SK-N-SH (cell line): Measurements from ENCODE around the gene EMP3. TPM values are rescaled to one million over a fixed set of nuclear protein-coding genes. Genes with fewer than 3 reads are reported as not detected.
"Not testable (repeated sequence)": the region's sequence is repeated elsewhere in the genome, so short reads cannot be mapped to it uniquely, and the experiment has no call there.

ENCODE experiments used
- CTCF ChIA-PET: fragments of 300-600, 350-600 bp; formaldehyde crosslinking; extraction: SDS; loops from one replicate; lab custom pipeline; 2021; lab: Yijun Ruan, JAX
- POLR2A ChIA-PET: fragments of 350-600 bp; sonication (Branson Sonifier 250); formaldehyde crosslinking; extraction: SDS; loops from one replicate; lab custom pipeline; 2020; ENCODE audit warnings: antibody characterized with exemption, inconsistent platforms; lab: Yijun Ruan, JAX
- DNase-seq: peaks from one replicate; pipeline ENCODE4 v3.0.0; 2012
- H2AFZ ChIP-seq: fragments of 200-600 bp; sonication (generic); 2 replicates; pipeline ENCODE4 v1.8.1; 2016; ENCODE audit warnings: antibody characterized with exemption, mild to moderate bottlenecking, low read depth
- H3F3A ChIP-seq: fragments of 200-600 bp; sonication (generic); replicated peaks from 2 replicates; pipeline ENCODE3; 2016; ENCODE audit warnings: antibody characterized with exemption, mild to moderate bottlenecking; ENCODE audit not compliant: insufficient read depth
- H3K27ac ChIP-seq, 2 experiments: fragments of 200-500 bp in 1 of 2; fragments of 200-600 bp in 1 of 2; sonication (Bioruptor generic) in 1 of 2; sonication (generic), shearing (Covaris generic) in 1 of 2; 2 replicates each; pipeline versions ENCODE4 v1.5.1 to v1.6.1; 2014 to 2016; ENCODE audit warnings: low read depth in 2 of 2, inconsistent platforms in 1 of 2, low read length in 1 of 2, mild to moderate bottlenecking in 1 of 2, mixed read lengths in 1 of 2
- H3K27me3 ChIP-seq: fragments of 200-600 bp; sonication (generic), shearing (Covaris generic); 2 replicates; pipeline ENCODE4 v1.6.1; 2016; ENCODE audit warnings: mixed run types; ENCODE audit not compliant: insufficient read depth
- H3K36me3 ChIP-seq, 2 experiments: fragments of 200-500 bp in 1 of 2; fragments of 200-600 bp in 1 of 2; sonication (Bioruptor generic) in 1 of 2; sonication (generic) in 1 of 2; replicated peaks in 1 of 2; 2 replicates each; pipeline versions ENCODE3 to v1.5.1; 2014 to 2016; ENCODE audit warnings: low read length in 1 of 2, mild to moderate bottlenecking in 1 of 2; ENCODE audit not compliant: insufficient read depth in 2 of 2, control insufficient read depth in 1 of 2
- H3K4me1 ChIP-seq, 2 experiments: fragments of 200-500 bp in 1 of 2; fragments of 200-600 bp in 1 of 2; sonication (Bioruptor generic) in 1 of 2; sonication (generic), shearing (Covaris generic) in 1 of 2; 2 replicates each; pipeline versions ENCODE4 v1.5.1 to v1.6.1; 2014 to 2016; ENCODE audit warnings: low read depth in 1 of 2, low read length in 1 of 2, mixed run types in 1 of 2; ENCODE audit not compliant: insufficient read depth in 2 of 2, control insufficient read depth in 1 of 2
- H3K4me2 ChIP-seq: fragments of 200-600 bp; sonication (generic), shearing (Covaris generic); 2 replicates; pipeline ENCODE4 v1.6.1; 2017; ENCODE audit warnings: mixed run types
- H3K4me3 ChIP-seq, 2 experiments: fragments of 200-500 bp in 1 of 2; fragments of 200-600 bp in 1 of 2; sonication (Bioruptor generic) in 1 of 2; sonication (generic), shearing (Covaris generic) in 1 of 2; 2 replicates each; pipeline versions ENCODE4 v1.5.1 to v1.8.1; 2014 to 2016; ENCODE audit warnings: low read depth in 2 of 2, inconsistent platforms in 1 of 2, low read length in 1 of 2, mild to moderate bottlenecking in 1 of 2, mixed read lengths in 1 of 2, moderate library complexity in 1 of 2
- H3K79me2 ChIP-seq: fragments of 200-600 bp; sonication (generic); 2 replicates; pipeline ENCODE4 v1.8.1; 2017; ENCODE audit warnings: mild to moderate bottlenecking; ENCODE audit not compliant: insufficient read depth
- H3K9ac ChIP-seq: fragments of 200-600 bp; sonication (generic); 2 replicates; pipeline ENCODE4 v1.6.1; 2017; ENCODE audit warnings: mixed run types
- H3K9me2 ChIP-seq: fragments of 200-600 bp; sonication (generic); 2 replicates; pipeline ENCODE4 v1.6.1; 2017; ENCODE audit warnings: mixed run types
- H3K9me3 ChIP-seq: fragments of 200-600 bp; sonication (generic); 2 replicates; pipeline ENCODE4 v1.6.1; 2017; ENCODE audit warnings: mixed run types, mild to moderate bottlenecking, moderate library complexity
- H4K20me1 ChIP-seq: fragments of 200-600 bp; sonication (generic); 2 replicates; pipeline ENCODE4 v1.6.1; 2017; ENCODE audit warnings: mild to moderate bottlenecking, mixed run types; ENCODE audit not compliant: insufficient read depth
- FOSL2 ChIP-seq: IDR thresholded peaks from 2 replicates; pipeline ENCODE4 v1.4.0; 2012; ENCODE audit warnings: low read depth, mild to moderate bottlenecking, moderate library complexity, borderline replicate concordance
- GATA2 ChIP-seq: sonication (generic); formaldehyde crosslinking; IDR thresholded peaks from 2 replicates; pipeline ENCODE4 v1.5.0; 2020; ENCODE audit warnings: mild to moderate bottlenecking, missing genetic modification reagents
- JUND ChIP-seq: IDR thresholded peaks from 2 replicates; pipeline ENCODE4 v1.4.0; 2012
- MAX ChIP-seq: IDR thresholded peaks from 2 replicates; pipeline ENCODE4 v1.4.0; 2012; ENCODE audit warnings: low read depth
- NFIC ChIP-seq: IDR thresholded peaks from 2 replicates; pipeline ENCODE4 v1.4.0; 2012; ENCODE audit warnings: borderline replicate concordance
- RAD21 ChIP-seq: IDR thresholded peaks from 2 replicates; pipeline ENCODE4 v1.6.1; 2012; ENCODE audit warnings: mild to moderate bottlenecking, low read length
- RCOR1 ChIP-seq: fragments of 150-350 bp; IDR thresholded peaks from 2 replicates; pipeline ENCODE4 v1.6.1; 2017; ENCODE audit warnings: antibody characterized with exemption, low read length
- REST ChIP-seq: IDR thresholded peaks from 2 replicates; pipeline ENCODE4 v1.6.1; 2012; ENCODE audit warnings: mild to moderate bottlenecking, low read depth, low read length, moderate library complexity
- SMC3 ChIP-seq: IDR thresholded peaks from 2 replicates; pipeline ENCODE4 v1.6.1; 2012; ENCODE audit warnings: low read depth, low read length, improper control_type of control experiment
- TCF12 ChIP-seq: IDR thresholded peaks from 2 replicates; pipeline ENCODE4 v1.4.0; 2012
- TEAD4 ChIP-seq: IDR thresholded peaks from 2 replicates; pipeline ENCODE4 v1.4.0; 2012; ENCODE audit warnings: mild to moderate bottlenecking, borderline replicate concordance; ENCODE audit not compliant: insufficient read depth
- USF2 ChIP-seq: fragments of 150-350 bp; IDR thresholded peaks from 2 replicates; pipeline ENCODE4 v1.6.1; 2017; ENCODE audit warnings: antibody characterized with exemption, low read length, low read depth, borderline replicate concordance
- WGBS: methylation state at CpG from one replicate; pipeline ENCODE4 v1.1.6; 2017; ENCODE audit warnings: low lambda C conversion rate; 5-methylcytosine and 5-hydroxymethylcytosine counted together
- polyA plus RNA-seq, 3 experiments: library from polyadenylated mRNA; depleted of rRNA; stranded (reverse); fragments of >200 nt; gene quantifications; 2 replicates each; pipeline ENCODE4 v1.2.3, GENCODE V29; 2012
- TF ChIP-seq, protein P1 (sequence below): fragments of 200-600 bp; sonication (generic); IDR thresholded peaks from 2 replicates; pipeline ENCODE4 v1.6.1; 2017; ENCODE audit warnings: antibody characterized with exemption, mild to moderate bottlenecking, moderate library complexity

Gene EMP3
- polyA plus RNA-seq, 1 of the 3 experiments (the other 2 are of a cell fraction): 263 TPM

- Histone ChIP-seq H3K4me2 (peak overlapping the region; percentile 60; the same call in 1 of the 2 replicates), H2AFZ (no peak overlapping the region; the same call in 1 of the 2 replicates), H3K9me2 (no peaks in the 10 kb centered on the region), H3K27me3 (no peaks in the 10 kb centered on the region), H3K9ac (no peak overlapping the region), H4K20me1 (no peaks in the 10 kb centered on the region), H3K4me1 (peaks cover 4% of the 10 kb centered on the region in 2 experiments; a peak in 1 of 4 replicates), H3K4me3 (peak overlapping the region; percentile 48 to 61; a peak in 2 of 4 replicates), H3F3A (peaks cover 10% of the 10 kb centered on the region), H3K36me3 (peaks cover 0 to 2% of the 10 kb centered on the region in 2 experiments), H3K79me2 (no peaks in the 10 kb centered on the region), H3K9me3 (no peaks in the 10 kb centered on the region), H3K27ac (no peak overlapping the region)
- CTCF ChIA-PET: interaction anchor here (0.6 to 10.8 kb wide), 20 partner anchors 11 to 329 kb away, joined by 3 to 159 read pairs (median 4); partner anchors contain the start of genes CARD8 and ZNF114
- TF ChIP-seq REST: no peak
- TF ChIP-seq JUND: peak; percentile 79
- TF ChIP-seq TEAD4: no peak
- TF ChIP-seq FOSL2: peak; percentile 83
- TF ChIP-seq RCOR1: no peak
- TF ChIP-seq TCF12: peak; percentile 33; the same call in 1 of the 2 replicates
- TF ChIP-seq NFIC: peak; percentile 27; the same call in 1 of the 2 replicates
- 12% methylated on average over 6 of the region's 10 CpGs for WGBS
- POLR2A ChIA-PET: no interaction called here
- DNase-seq: peak; percentile 58
Observed at GRCh38 chr19:48290401-48290770, 35.0 kb upstream of the EMP3 start.

- Histone ChIP-seq H3K9ac (peak overlapping the region; percentile 3; the same call in 1 of the 2 replicates), H3K4me2 (peak overlapping the region; percentile 86), H3K4me1 (peaks cover 4% of the 10 kb centered on the region in 2 experiments; a peak in 1 of 4 replicates), H3K9me3 (no peaks in the 10 kb centered on the region), H4K20me1 (no peaks in the 10 kb centered on the region), H3K4me3 (peak overlapping the region; percentile 48 to 61), H3K36me3 (peaks cover 0 to 2% of the 10 kb centered on the region in 2 experiments), H3K27me3 (no peaks in the 10 kb centered on the region), H3K9me2 (no peaks in the 10 kb centered on the region), H3K27ac (peak overlapping the region in 1 of 2 experiments; percentile 39; a peak in 1 of 4 replicates), H3F3A (peaks cover 10% of the 10 kb centered on the region), H2AFZ (peak overlapping the region; percentile 82), H3K79me2 (no peaks in the 10 kb centered on the region)
- DNase-seq: peak; percentile 86
- ChIA-PET POLR2A (no interaction called here), CTCF (interaction anchor here (0.6 to 10.8 kb wide), 20 partner anchors 12 to 330 kb away, joined by 3 to 159 read pairs (median 4); partner anchors contain the start of genes CARD8 and ZNF114)
- 3% methylated on average over 33 of the region's 45 CpGs for WGBS
- TF ChIP-seq USF2 (no peak), RAD21 (peak; percentile 80), MAX (peak; percentile 32; the same call in 1 of the 2 replicates), GATA2 (CRISPR knock-in tag) (no peak), SMC3 (peak; percentile 93), TCF12 (no peak)
- TF ChIP-seq, protein P1, sequence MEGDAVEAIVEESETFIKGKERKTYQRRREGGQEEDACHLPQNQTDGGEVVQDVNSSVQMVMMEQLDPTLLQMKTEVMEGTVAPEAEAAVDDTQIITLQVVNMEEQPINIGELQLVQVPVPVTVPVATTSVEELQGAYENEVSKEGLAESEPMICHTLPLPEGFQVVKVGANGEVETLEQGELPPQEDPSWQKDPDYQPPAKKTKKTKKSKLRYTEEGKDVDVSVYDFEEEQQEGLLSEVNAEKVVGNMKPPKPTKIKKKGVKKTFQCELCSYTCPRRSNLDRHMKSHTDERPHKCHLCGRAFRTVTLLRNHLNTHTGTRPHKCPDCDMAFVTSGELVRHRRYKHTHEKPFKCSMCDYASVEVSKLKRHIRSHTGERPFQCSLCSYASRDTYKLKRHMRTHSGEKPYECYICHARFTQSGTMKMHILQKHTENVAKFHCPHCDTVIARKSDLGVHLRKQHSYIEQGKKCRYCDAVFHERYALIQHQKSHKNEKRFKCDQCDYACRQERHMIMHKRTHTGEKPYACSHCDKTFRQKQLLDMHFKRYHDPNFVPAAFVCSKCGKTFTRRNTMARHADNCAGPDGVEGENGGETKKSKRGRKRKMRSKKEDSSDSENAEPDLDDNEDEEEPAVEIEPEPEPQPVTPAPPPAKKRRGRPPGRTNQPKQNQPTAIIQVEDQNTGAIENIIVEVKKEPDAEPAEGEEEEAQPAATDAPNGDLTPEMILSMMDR: peak; percentile 97
- TF ChIP-seq, all 33 proteins: peak for 4
Observed at GRCh38 chr19:48290771-48291488, 34.4 kb upstream of the EMP3 start.

DNA sequence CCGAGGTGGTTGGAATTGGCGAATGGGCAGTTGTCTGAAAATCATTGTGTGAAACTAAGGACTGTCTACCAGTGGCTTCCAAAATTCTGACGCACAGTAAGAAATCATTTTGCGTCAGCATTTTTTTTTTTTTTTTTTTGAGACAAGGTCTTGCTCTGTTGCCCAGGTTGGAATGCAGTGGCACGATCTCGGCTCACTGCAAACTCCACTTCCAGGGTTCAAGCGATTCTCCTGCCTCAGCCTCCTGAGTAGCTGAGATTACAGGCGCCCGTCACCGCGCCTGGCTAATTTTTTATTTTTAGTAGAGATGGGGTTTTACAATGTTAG, 33.9 kb upstream of the EMP3 start:
- H3K79me2 ChIP-seq, H3K27me3 ChIP-seq, H3K4me2 ChIP-seq, H2AFZ ChIP-seq, H3K9me2 ChIP-seq, H3K27ac ChIP-seq, H3K9ac ChIP-seq, DNase-seq, H3K9me3 ChIP-seq, H3K4me1 ChIP-seq, POLR2A ChIA-PET, H3K36me3 ChIP-seq, H4K20me1 ChIP-seq: not testable (repeated sequence)
- CTCF ChIA-PET: interaction anchor here (1.0 to 10.8 kb wide), 9 partner anchors 14 to 330 kb away, joined by 3 to 159 read pairs (median 6); partner anchors contain the start of gene ZNF114
- peaks cover 10% of the 10 kb centered on the region for H3F3A ChIP-seq
- WGBS: 33% methylated on average over 11 of the region's 11 CpGs
- H3K4me3 ChIP-seq: peak overlapping the region in 1 of 2 experiments; percentile 61; a peak in 2 of 4 replicates
